K562 (cell line): ENCODE data around the gene KASH5. TPM values are rescaled to one million over a fixed set of nuclear protein-coding genes. Genes with fewer than 3 reads are reported as not detected.
A peak's percentile ranks its signal among the peaks of the same experiment; 100 is the strongest.

Source experiments
- ARID1B ChIP-seq: fragments of 450-650 bp; IDR thresholded peaks from 2 replicates; pipeline ENCODE4 v1.6.1; 2016; ENCODE audit warnings: antibody characterized with exemption, mild to moderate bottlenecking, inconsistent platforms
- ATF2 ChIP-seq: sonication (generic); formaldehyde crosslinking; IDR thresholded peaks from 2 replicates; pipeline ENCODE4 v1.8.1; 2022; ENCODE audit warnings: missing genetic modification reagents
- CHCHD3 ChIP-seq: fragments of 250-450 bp; sonication (Bioruptor Pico); IDR thresholded peaks from 2 replicates; pipeline ENCODE4 v2.1.2; 2022; ENCODE audit warnings: mild to moderate bottlenecking
- ELF1 ChIP-seq: fragments of 200-800 bp; sonication (Bioruptor generic); IDR thresholded peaks from 2 replicates; pipeline ENCODE4 v1.6.1; 2016; ENCODE audit warnings: missing genetic modification characterization, missing compliant biosample characterization
- HINFP ChIP-seq: fragments of 450-650 bp; conservative IDR thresholded peaks from 2 replicates; pipeline ENCODE4 v1.6.1; 2016; ENCODE audit warnings: missing genetic modification characterization, low read depth, mild to moderate bottlenecking, control low read depth, missing compliant biosample characterization
- PCBP1 ChIP-seq: fragments of 200-400 bp; formaldehyde crosslinking; IDR thresholded peaks from 2 replicates; pipeline ENCODE4 v1.6.1; 2018; ENCODE audit warnings: mild to moderate bottlenecking, low read depth, low read length; ENCODE audit not compliant: poor library complexity, severe bottlenecking
- RNF2 ChIP-seq: sonication (generic); IDR thresholded peaks from 2 replicates; pipeline ENCODE4 v1.6.1; 2016
- SREBF1 ChIP-seq: fragments of 150-350 bp; IDR thresholded peaks from 2 replicates; pipeline ENCODE4 v1.6.1; 2014; ENCODE audit warnings: antibody characterized with exemption, low read depth, low read length, borderline replicate concordance
- TAF9B ChIP-seq: fragments of 450-650 bp; IDR thresholded peaks from 2 replicates; pipeline ENCODE4 v1.6.1; 2018; ENCODE audit warnings: mild to moderate bottlenecking; ENCODE audit not compliant: partially characterized antibody
- WHSC1 ChIP-seq: IDR thresholded peaks from one replicate; pipeline ENCODE4 v1.6.1; 2012; ENCODE audit warnings: low read length, control low read depth, inconsistent platforms
- ZBTB40 ChIP-seq, 2 experiments: fragments of 450-650 bp in 1 of 2; sonication (generic) in 1 of 2; formaldehyde crosslinking in 1 of 2; IDR thresholded peaks; 2 replicates each; pipeline versions ENCODE4 v1.7.1 to v1.9.0; 2016 to 2022; ENCODE audit warnings: inconsistent platforms in 1 of 2, mild to moderate bottlenecking in 1 of 2, missing genetic modification reagents in 1 of 2
- ZNF589 ChIP-seq: fragments of 200-800 bp; sonication (Bioruptor generic); IDR thresholded peaks from 2 replicates; pipeline ENCODE4 v1.6.1; 2016; ENCODE audit warnings: low read depth, missing genetic modification characterization, missing compliant biosample characterization
- ZNF76 ChIP-seq: fragments of 250-450 bp; sonication (Bioruptor Pico); IDR thresholded peaks from 2 replicates; pipeline ENCODE4 v1.4.0; 2020; ENCODE audit warnings: mild to moderate bottlenecking, moderate library complexity, borderline replicate concordance
- polyA plus RNA-seq, 8 experiments: library from polyadenylated mRNA; depleted of rRNA in 4 of 8; stranded (reverse) in 5 of 8; unstranded in 3 of 8; fragments of >200 nt; fragmentation: Nextera tagmentation in 2 of 8; fragmentation: Illumina TruSeq in 1 of 8; extraction: Ambion mirVana in 2 of 8; extraction: Trizol in 1 of 8; gene quantifications; 2 replicates each; pipeline versions ENCODE4 v1.2.1 to v1.2.3, GENCODE V29; 2011 to 2014; ENCODE audit warnings: inconsistent platforms in 1 of 8, missing spikeins in 1 of 8
- total RNA-seq, 7 experiments: library from RNA; depleted of rRNA in 6 of 7; stranded (reverse); fragments of >200 nt in 6 of 7; fragmentation: Illumina TruSeq in 2 of 7; extraction: Trizol in 2 of 7; gene quantifications; 2 replicates each; pipeline versions ENCODE4 v1.2.1 to v1.2.3, GENCODE V29; 2011 to 2021; ENCODE audit warnings: low replicate concordance in 1 of 7

Gene KASH5
- total and polyA plus RNA-seq, 9 of the 15 experiments (the other 6 are each of a cell fraction or from before 2014, with no cell fraction given), result 0.07 to 0.84 (median 0.34) TPM; not detected in 1

GRCh38 chr19:49422407-49423070, 34.5 kb downstream of the KASH5 start (continued):
- peak; percentile 49; the same call in 1 of the 2 replicates for TF ChIP-seq HINFP (tag)
- TF ChIP-seq ATF2 (CRISPR knock-in tag), result peak; percentile 47; the same call in 1 of the 2 replicates
- no peak for TF ChIP-seq ZNF76 (CRISPR knock-in tag)
- TF ChIP-seq ELF1 (tag), result peak; percentile 78
- TF ChIP-seq WHSC1, result no peak
- no peak for TF ChIP-seq TAF9B
- no peak for TF ChIP-seq CHCHD3 (CRISPR knock-in tag)
- peak; percentile 60 for TF ChIP-seq ZBTB40 (IDR thresholded peaks at IDR 0.05)
- 0 out of 2 replicates have a peak, but pooled peaks have one; percentile 46 for TF ChIP-seq ZBTB40 (CRISPR knock-in tag; IDR thresholded peaks at IDR 0.05)
- peak; percentile 82 for TF ChIP-seq PCBP1
- TF ChIP-seq SREBF1, result no peak
- 0 out of 2 replicates have a peak, but pooled peaks have one; percentile 27 for TF ChIP-seq ARID1B
- peak; percentile 74 for TF ChIP-seq ZNF589 (CRISPR knock-in tag)
- peak; percentile 51; the same call in 1 of the 2 replicates for TF ChIP-seq RNF2
